HG02938 (cell line): Measurements from ENCODE around the gene SULT2B1.
"Not testable (repeated sequence)": the region's sequence is repeated elsewhere in the genome, so short reads cannot be mapped to it uniquely, and the experiment has no call there.

ENCODE experiments used
- ATAC-seq: cut with Tn5 transposase; IDR thresholded peaks from one replicate; pipeline ENCODE4 v1.9.1; 2021; ENCODE audit warnings: mild to moderate bottlenecking, moderate library complexity; ENCODE audit not compliant: unreplicated experiment

Gene SULT2B1

DNA sequence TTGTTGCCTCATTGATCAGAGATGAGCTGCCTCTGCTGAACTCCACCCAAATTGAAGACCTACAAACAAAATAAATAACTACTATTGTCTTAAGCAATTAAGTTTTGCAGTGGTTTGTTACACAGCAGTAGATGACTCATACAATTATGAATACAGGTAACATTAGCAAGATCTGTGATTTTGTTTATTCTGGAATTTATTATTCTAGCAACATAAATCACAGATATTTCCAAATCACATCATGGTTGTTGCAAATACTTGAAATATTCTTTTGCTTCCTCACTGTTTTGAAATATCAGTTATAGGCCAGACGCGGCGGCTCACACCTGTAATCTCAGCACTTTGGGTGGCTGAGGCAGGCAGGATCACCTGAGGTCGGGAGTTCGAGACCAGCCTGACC, 27.2 kb upstream of the SULT2B1 start:
- ATAC-seq = no peak

DNA sequence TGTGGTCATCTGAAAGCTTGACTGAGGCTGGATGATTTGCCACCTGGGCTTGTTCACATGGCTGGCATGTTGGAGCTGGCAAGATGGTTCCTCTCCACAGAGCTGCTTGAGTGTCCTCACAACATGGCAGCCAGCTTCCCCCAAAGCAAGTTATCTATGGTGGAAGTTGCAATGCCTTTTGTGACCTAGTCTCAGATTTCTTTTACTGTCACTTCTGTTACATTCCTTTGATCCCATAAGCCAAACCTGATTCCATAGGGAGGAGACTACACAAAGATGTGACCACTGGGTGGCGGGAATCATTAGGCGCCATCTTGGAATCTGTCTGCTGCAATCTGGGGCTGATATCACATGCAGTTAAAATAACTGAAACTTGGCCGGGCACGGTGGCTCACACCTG, 22.8 kb upstream of the SULT2B1 start:
- no peak for ATAC-seq

DNA sequence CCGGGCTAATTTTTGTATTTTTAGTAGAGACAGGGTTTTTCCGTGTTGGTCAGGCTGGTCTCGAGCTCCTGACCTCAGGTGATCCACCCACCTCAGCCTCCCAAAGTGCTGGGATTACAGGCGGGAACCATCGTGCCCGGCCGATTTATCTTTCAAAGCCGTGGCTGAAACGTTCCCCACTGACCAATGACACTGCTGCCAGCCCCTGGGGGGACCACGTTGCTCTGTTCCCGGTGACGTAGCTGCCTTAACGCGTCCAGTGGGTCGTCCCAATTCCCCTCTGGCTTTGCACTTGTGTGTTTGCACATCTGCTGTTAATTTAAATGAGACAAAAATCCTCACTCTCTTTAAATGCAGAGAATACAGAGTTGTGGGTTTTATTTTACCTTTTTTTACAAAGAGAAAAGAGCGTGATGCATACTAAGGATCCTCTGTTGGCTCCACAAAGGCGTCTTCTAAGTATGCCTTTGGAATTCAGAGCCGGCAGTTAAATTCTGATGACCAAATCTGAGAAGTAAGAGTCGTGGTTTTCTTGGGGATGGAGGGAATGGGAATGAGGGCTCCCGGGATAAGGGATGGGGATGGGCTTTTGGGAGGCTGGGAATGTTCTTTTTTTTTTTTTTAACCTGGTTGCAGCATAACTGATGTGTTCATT, 21.8 kb upstream of the SULT2B1 start:
- ATAC-seq = no peak

DNA sequence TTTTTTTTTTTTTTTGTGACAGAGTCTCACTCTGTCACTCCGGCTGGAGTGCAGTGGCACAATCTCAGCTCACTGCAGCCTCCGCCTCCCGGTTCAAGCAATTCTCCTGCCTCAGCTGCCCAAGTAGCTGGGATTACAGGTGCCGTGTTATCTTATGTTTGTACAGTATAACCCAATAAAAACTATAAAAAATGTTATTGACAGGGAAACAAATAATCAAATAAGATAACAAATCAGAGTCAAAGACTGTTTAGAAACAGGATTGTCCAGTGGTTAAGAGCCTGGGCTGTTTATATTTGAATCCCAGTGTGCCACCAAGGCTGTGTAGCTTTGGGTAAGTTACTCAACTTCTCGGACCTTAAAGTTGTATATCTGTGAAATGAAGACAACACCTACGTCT, 21.2 kb upstream of the SULT2B1 start:
- ATAC-seq = no peak

DNA sequence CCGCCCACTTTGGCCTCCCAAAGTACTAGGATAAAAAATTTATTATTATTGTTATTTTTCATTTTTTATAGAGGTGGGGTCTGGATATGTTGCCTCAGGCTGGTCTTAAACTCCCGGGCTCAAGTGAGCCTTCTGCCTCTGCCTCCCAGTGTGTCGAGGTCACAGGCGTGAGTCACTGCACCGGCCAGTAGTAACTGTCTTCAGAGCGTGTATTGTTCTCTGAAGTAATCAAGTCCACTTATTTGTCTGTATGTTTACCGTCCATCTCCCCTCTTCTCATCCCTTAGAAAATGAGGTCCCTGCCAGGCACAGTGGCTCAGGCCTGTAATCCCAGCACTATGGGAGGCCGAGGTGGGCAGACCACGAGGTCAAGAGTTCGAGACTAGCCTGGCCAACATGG, 18.2 kb upstream of the SULT2B1 start:
- no peak for ATAC-seq

DNA sequence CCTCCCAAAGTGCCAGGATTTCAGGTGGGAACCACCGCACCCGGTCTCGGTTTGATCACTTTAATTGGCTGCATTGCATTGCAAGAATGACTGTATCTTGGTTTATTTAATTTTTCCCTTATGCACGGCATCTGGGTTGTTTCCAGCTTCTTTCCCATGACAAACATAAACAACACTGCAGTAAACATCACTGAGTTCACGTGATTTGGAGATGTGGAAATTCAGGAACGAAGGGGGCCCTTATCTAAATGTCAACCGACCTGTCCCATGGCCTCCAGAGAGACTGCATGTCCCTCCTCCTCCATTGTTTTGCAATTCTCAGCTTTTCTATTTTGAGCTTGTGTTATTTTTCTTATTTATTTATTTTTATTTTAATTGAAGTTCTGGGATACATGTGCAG, 14.4 kb upstream of the SULT2B1 start:
- ATAC-seq = no peak

DNA sequence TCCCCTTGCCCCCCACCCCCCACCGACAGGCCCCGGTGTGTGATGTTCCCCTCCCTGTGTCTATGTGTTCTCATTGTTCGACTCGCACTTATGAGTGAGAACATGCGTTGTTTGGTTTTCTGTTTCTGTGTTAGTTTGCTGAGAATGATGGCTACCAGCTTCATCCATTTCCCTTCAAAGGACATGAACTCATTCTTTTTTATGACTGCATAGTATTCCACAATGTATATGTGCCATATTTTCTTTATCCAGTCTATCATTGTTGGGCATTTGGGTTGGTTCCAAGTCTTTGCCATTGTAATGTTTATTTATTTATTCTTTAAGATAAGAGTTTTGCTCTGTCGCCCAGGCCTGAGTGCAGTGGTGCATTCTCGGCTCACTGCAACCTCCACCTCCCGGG, 13.9 kb upstream of the SULT2B1 start:
- ATAC-seq = not testable (repeated sequence)

DNA sequence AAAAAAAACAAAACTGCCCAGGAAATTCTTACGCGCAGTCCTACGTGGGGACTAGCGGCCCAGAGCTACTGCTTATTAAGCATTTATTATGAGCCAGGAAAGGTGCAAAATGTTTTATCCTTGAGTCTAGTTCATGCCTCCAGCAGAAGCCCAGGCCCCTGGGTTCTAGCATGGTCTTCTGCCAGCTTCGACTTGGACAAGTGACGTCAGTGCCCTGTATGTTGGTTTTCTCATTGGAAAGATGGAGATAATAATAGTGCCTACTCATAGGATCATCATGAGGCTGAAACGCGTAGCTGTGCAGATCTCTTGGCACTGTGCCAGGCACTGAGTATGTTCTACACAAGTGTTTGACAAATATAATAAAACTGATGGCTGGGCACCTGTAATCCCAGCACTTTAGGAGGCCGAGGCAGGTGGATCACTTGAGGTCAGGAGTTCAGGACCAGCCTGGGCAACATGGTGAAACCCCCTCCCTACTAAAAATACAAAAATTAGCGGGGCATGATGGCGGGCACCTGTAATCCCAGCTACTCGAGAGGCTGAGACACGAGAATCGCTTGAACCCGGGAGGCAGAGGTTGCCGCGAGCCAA, 12.4 kb upstream of the SULT2B1 start:
- no peak for ATAC-seq

DNA sequence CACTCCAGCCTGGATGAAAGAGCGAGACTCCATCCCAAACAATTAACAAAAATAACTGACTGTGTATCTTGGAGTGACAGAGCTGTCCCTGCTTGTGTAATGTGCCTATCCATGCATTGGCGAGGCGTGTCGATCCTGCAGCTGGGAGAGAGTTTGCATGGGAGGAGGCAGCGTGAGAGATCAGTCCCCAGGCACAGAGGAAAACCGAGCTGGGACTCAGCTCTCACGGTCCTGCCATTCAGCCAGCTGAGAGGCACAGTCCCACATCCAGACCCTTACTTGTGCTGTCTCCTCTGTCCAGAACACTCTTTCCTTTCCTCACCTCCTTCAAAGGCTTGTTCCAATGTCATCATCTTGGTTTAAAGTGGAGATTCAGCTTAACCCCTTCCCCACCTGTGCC, 11.9 kb upstream of the SULT2B1 start:
- no peak for ATAC-seq

DNA sequence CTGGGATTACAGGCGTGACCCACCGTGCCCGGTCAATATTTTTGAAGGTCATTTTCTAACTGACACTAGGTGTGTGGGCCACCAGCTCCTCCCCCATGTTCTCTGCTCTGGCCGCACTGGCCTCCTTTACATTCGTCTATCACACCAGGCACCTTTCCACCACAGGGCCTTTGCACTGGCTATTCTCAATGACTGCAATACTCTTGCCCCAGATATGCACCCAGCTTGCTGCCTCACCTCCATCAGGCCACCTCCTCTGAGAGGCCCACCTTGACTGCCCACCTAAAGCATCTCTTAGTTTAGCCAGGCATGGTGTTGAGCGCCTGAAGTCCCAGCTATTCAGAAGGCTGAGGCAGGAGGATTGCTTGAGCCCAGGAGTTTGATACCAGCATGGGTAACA, 10.2 kb upstream of the SULT2B1 start:
- no peak for ATAC-seq

DNA sequence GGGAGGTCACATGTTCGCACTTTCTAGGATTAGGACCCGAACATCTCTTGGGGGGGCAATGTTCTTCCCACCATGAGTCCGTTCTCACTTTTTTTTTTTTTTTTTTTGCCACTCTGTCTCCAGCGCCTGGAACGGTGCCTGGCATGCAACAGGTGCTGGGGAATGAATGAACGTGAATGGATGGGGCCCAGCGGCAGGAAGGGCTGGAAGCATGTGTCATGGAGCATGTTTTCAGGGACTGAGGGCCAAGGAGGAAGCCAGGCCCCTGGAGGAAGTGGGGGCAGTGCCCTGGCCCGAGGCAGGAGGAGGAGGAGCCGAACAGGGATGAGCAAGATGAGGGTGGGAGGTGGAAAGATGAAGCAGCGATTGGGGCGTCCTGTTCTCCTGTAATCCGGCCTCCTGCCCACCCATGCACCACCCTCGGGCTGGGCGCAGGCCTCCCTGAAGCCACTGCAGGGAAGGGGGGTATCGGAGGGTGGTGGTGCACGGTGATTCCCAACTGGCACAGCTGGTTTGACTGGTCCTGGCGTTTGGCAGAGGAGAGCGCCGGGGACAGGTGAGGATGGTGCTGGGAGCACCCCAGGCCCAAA, 8.8 kb upstream of the SULT2B1 start:
- no peak for ATAC-seq

DNA sequence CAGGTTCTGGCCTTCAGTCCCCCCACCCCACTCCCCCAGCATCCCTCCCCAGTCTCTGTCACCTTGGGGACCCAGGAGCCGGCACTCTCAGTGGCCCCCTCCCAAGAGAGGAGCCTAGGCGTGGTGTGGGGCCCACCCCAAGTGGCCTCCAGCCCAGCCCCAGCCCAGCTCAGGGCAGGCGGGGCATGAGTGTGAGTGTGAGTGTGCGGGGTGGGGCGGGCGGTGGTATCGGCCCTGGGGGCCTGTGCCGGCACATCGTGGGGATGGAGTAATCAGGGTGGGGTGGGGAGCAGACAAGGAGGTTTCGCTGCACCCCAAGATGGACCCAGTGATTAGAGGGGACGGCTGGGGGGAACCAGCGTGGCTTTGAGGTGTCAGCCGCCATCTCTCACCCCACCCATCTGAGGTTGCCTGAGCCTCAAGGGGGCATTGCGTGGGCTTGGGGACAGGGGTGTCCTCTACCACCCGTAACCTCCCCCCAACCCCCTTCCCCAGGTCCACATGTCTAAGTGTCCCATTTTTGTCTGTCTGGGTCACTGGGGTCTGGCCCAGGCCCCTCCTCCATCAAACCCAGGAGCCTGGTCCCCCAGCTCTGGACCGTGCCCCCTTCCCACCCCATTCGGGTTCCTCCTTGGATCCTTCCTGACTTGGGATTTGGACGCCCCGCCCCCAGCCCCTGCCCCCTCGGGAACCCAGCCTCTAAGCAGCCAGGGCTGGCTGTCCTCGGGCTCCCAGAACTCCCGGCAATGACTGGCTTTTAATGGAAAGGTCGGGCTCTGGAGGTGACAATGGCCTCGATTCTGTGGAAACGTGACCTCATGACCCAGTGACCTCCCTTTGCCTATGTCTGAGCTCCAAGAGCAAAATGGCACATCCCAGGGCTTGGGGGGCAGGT, 6.9 kb upstream of the SULT2B1 start:
- ATAC-seq = no peak

DNA sequence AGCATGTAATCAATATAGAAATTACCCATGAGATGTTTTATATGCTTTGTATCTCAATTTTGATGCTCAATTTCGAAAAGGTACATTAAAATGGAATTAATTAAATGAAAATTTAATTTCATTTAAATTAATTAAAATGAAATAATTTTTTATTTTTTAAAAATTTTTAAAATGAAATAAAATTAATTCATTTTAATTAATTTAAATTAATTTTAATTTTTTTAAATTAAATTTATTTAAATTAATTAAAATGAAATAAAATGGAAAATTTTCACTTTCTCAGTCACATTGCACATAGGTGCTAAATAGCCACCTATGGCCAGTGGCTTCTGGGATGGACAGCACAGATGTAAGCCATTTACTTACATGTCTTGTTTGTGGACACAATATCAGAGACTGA, 4.2 kb upstream of the SULT2B1 start:
- ATAC-seq = no peak

DNA sequence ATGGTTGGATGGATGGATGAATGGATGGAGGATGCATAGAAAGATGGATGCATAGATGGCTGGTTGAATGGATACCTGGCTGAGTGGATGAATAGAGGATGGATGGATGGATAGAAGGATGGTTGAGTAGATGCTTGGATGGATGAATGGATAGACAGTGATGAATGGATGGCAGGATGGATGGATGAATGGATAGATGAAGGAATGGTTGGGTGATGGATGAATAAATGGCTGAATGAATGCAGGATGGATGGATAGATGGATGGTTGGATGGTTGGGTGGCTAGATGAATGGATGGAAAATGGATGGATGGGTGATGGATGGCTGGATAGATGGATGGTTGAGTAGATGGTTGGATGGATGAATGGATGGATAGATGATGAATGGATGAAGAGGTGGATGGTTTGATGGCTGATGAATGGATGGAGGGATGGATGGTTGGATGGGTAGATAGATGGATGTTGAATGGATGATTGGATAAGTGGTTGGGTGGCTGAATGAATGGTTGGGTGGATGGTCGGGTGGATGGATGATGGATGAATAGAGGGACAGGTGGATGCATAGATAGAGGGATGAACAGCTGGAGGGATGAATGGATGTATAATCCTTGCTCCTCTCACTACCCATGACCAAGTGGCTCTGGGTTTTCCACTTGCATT, 3.6 kb upstream of the SULT2B1 start:
- no peak for ATAC-seq

DNA sequence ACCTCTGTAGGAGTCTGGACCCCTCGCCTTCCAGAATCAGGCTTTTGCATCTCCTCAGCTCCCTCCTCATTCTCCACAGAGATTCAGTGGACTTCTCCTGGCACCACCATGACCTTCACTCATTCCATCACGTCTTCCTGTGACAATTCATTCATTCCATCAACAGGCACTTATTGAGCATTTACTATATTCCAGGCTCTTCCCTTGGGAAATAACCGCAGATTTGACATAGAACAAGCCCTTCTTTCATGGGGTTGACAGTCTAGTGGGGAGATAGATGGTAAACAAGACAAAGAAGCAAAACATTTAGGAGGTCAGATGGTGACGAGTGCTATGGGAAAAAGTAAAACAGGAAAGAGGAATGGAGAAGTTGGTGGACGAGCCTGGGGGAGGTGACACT, 2.6 kb upstream of the SULT2B1 start:
- ATAC-seq = no peak

DNA sequence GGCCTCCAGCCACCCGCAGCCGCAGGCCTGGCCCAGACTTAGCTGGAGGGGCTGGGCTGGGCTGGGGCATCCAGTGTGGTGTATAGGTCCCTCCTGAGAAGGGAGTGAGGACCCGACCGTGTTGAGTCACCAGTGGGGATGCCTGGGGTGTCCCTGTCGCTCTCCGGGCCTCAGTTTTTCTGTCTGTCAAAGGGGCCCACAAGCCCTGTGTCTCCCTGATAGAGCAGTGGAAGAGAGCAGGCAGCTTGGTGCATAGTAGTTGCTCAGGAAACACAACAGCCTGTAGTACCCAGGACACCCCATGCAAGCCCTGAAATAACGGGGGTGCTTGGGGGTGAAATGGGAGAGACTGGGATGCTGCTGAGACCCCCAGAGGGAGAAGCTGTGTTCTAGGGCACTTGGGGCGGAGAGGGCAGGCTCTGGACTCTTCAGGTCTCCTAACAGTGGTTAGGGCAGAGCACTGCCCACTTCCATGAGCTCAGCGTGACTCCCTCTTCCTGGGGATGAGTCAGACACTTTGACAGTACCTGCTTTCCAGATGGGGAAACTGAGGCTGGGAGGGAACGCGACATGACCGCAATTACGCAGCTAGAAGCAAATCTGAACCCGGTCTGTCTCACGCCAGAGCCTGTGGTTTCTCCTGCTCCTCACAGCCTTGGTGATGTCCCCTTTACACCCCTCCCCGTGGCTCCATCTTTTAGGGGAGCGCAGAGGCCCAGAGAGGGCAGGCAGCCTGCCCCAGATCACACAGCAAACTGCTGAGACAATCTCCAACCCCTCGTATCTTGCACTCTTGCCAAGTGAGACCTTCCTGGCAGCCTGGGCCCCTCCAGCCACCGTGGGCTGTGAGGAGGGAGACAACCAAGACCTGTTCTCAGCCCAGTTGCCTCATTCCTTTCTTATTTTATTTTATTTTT, 692 bp downstream of the SULT2B1 start:
- no peak for ATAC-seq

DNA sequence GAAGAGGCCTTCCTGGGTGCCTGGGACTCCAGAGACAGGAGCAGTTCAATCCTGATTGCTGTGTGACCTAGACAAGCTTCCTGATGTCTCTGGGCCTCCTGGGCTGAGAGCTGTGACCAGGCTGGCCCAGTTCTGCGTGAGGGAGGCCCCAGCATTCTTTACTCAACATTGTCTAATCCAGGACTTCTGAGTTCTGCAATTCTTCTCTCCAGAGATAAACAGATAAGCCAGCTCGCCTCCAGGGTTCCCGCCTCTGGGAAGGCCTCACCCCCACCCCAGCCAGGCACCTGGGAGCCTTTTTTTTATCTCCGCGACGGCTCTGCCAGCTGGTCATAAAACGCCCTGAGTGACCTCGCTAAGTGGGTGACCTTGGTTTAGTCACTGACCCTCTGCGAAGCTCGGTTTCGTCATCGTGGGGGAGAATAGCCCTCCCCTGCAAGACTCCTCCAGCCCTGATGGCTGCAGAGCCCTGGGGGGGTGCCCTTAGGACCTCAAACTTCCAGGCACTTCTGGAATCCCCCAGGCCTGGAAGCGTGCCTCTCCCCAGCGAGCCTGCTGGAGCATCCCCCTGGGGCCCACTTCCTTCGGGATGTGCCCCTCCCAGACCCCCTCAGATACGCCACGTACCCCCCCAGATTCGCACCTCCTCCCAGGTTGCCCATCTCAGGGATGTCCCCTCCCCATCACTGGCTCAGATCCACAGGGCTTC, 1.9 kb downstream of the SULT2B1 start:
- no peak for ATAC-seq

DNA sequence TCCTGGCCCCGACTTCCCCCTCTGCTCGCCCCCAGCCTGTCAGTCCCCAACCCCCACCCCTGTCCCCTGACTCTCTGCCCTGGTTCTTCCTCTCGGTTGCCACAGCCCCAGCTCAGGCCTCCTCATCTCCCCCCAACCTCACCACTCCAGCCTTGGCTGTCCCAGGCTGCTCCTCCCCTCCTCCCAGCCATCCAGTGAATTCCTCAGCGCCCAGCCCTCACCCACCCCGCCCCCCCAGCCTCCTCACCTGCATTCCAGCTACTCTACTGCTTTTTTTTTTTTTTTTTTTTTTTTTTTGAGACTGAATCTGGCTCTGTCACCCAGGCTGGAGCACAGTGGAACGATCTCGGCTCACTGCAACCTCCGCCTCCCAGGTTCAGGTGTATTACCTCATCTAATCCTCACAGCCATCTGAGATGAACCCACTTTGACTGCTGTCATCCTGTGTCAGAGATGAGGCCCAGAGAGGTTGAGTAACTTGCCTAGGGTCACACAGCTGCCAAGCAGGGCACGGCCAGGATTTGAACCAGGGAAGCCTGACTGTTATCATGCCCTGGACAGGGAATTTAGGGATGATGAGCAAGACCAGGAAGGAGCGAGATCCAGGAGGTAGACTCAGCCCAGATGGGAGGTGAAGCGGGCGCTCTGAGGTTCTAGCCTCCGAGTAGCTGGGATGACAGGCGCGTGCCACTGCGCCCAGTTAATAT, 2.6 kb downstream of the SULT2B1 start:
- no peak for ATAC-seq

DNA sequence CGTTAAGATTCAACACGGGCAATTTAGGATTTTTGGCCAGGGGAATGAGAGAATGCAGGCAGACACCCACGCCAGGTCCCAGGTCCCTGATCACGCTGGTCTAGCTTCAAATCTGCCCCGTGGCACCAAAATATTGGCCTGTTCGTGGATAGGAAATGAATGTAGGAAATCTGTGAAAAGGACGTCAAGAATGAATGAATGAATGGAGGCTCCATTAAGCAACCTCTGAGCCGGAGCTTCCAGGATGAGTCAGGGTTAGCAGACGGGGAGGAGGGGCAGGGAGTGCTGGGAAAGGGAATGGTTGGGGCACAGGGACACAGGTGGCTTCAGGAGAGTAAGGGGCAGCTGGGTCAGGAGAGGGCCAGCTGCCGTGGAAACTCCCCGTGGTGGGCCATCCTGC, 4.2 kb downstream of the SULT2B1 start:
- no peak for ATAC-seq
